Mucosa of stomach (tissue), 1 donor: ENCODE results near the gene CCNG2.

Source experiments
- H3K27me3 ChIP-seq: one replicate; pipeline ENCODE4 v1.7.0; 2013; ENCODE audit warnings: mild to moderate bottlenecking, low read length; ENCODE audit not compliant: control insufficient read depth, insufficient read depth
- H3K36me3 ChIP-seq: one replicate; pipeline ENCODE4 v1.7.0; 2013; ENCODE audit warnings: low read length; ENCODE audit not compliant: control insufficient read depth, insufficient read depth
- H3K4me1 ChIP-seq: one replicate; pipeline ENCODE4 v1.7.0; 2013; ENCODE audit warnings: mild to moderate bottlenecking, low read length; ENCODE audit not compliant: control insufficient read depth, insufficient read depth
- H3K4me3 ChIP-seq: one replicate; pipeline ENCODE4 v1.7.0; 2013; ENCODE audit warnings: low read length
- H3K9ac ChIP-seq: one replicate; pipeline ENCODE4 v1.7.0; 2013; ENCODE audit warnings: mild to moderate bottlenecking, low read length, moderate library complexity
- H3K9me3 ChIP-seq: one replicate; pipeline ENCODE4 v1.7.0; 2013; ENCODE audit warnings: mild to moderate bottlenecking, low read length, moderate library complexity; ENCODE audit not compliant: control insufficient read depth
- donor health status: Pancreatic carcinoma.

Gene CCNG2

GRCh38 chr4:77156912-77157858, at the start of gene CCNG2:
CCNG2 (plus strand) TSS chr4:77157207; CDS start chr4:77158533, 1,326 bp downstream.
- peaks cover 16% of the 10 kb centered on the region for H3K4me1 ChIP-seq
- no peaks in the 10 kb centered on the region for H3K27me3 ChIP-seq
- peak within 1 kb of the TSS; percentile 93 for H3K9ac ChIP-seq
- peak within 1 kb of the TSS; percentile 93 for H3K4me3 ChIP-seq
- H3K9me3 ChIP-seq = no peaks in the 10 kb centered on the region
- no peaks in the 10 kb centered on the region for H3K36me3 ChIP-seq

GRCh38 chr4:77110730-77111129, 46.3 kb upstream of the CCNG2 start:
- no peaks in the 10 kb centered on the region for H3K27me3 ChIP-seq
- H3K4me1 ChIP-seq = no peaks in the 10 kb centered on the region
- H3K9me3 ChIP-seq = no peaks in the 10 kb centered on the region
- no peak overlapping the region for H3K9ac ChIP-seq
- H3K4me3 ChIP-seq = no peak overlapping the region
- H3K36me3 ChIP-seq = no peaks in the 10 kb centered on the region

GRCh38 chr4:77113069-77113468, 43.9 kb upstream of the CCNG2 start:
- Histone ChIP-seq H3K36me3 (no peaks in the 10 kb centered on the region), H3K9ac (no peak overlapping the region), H3K27me3 (no peaks in the 10 kb centered on the region), H3K9me3 (no peaks in the 10 kb centered on the region), H3K4me1 (no peaks in the 10 kb centered on the region), H3K4me3 (no peak overlapping the region)

GRCh38 chr4:77117721-77118120, 39.3 kb upstream of the CCNG2 start:
- Histone ChIP-seq H3K4me3 (no peak overlapping the region), H3K4me1 (no peaks in the 10 kb centered on the region), H3K9ac (no peak overlapping the region), H3K9me3 (no peaks in the 10 kb centered on the region), H3K27me3 (no peaks in the 10 kb centered on the region), H3K36me3 (no peaks in the 10 kb centered on the region)

GRCh38 chr4:77120886-77121508, 36.0 kb upstream of the CCNG2 start:
- Histone ChIP-seq H3K27me3 (no peaks in the 10 kb centered on the region), H3K4me3 (no peak overlapping the region), H3K9me3 (no peaks in the 10 kb centered on the region), H3K9ac (no peak overlapping the region), H3K36me3 (no peaks in the 10 kb centered on the region), H3K4me1 (no peaks in the 10 kb centered on the region)

GRCh38 chr4:77121736-77122240, 35.2 kb upstream of the CCNG2 start:
- no peaks in the 10 kb centered on the region for H3K9me3 ChIP-seq
- H3K4me1 ChIP-seq = no peaks in the 10 kb centered on the region
- H3K36me3 ChIP-seq = no peaks in the 10 kb centered on the region
- H3K27me3 ChIP-seq = no peaks in the 10 kb centered on the region
- no peak overlapping the region for H3K4me3 ChIP-seq
- no peak overlapping the region for H3K9ac ChIP-seq

- H3K36me3 ChIP-seq = no peaks in the 10 kb centered on the region
- no peak overlapping the region for H3K4me3 ChIP-seq
- H3K27me3 ChIP-seq = no peaks in the 10 kb centered on the region
- no peak overlapping the region for H3K9ac ChIP-seq
- H3K9me3 ChIP-seq = no peaks in the 10 kb centered on the region
- no peaks in the 10 kb centered on the region for H3K4me1 ChIP-seq
Observed at GRCh38 chr4:77122656-77123055, 34.4 kb upstream of the CCNG2 start.

GRCh38 chr4:77123411-77123810, 33.6 kb upstream of the CCNG2 start:
- Histone ChIP-seq H3K36me3 (no peaks in the 10 kb centered on the region), H3K9ac (no peak overlapping the region), H3K4me1 (no peaks in the 10 kb centered on the region), H3K9me3 (no peaks in the 10 kb centered on the region), H3K27me3 (no peaks in the 10 kb centered on the region), H3K4me3 (no peak overlapping the region)

GRCh38 chr4:77124576-77124975, 32.4 kb upstream of the CCNG2 start:
- H3K36me3 ChIP-seq = no peaks in the 10 kb centered on the region
- no peaks in the 10 kb centered on the region for H3K27me3 ChIP-seq

GRCh38 chr4:77125961-77126360, 31.0 kb upstream of the CCNG2 start:
- Histone ChIP-seq H3K9me3 (no peaks in the 10 kb centered on the region), H3K27me3 (no peaks in the 10 kb centered on the region), H3K9ac (no peak overlapping the region), H3K4me1 (no peaks in the 10 kb centered on the region), H3K4me3 (no peak overlapping the region), H3K36me3 (no peaks in the 10 kb centered on the region)

More at GRCh38 chr4:77124576-77124975, 32.4 kb upstream of the CCNG2 start:
- no peaks in the 10 kb centered on the region for H3K9me3 ChIP-seq
- no peak overlapping the region for H3K9ac ChIP-seq
- H3K4me3 ChIP-seq = no peak overlapping the region
- H3K4me1 ChIP-seq = no peaks in the 10 kb centered on the region

- H3K9me3 ChIP-seq = no peaks in the 10 kb centered on the region
- no peaks in the 10 kb centered on the region for H3K36me3 ChIP-seq
- no peaks in the 10 kb centered on the region for H3K4me1 ChIP-seq
- no peak overlapping the region for H3K9ac ChIP-seq
- no peaks in the 10 kb centered on the region for H3K27me3 ChIP-seq
- H3K4me3 ChIP-seq = no peak overlapping the region
Observed at GRCh38 chr4:77126809-77127208, 30.2 kb upstream of the CCNG2 start.

- Histone ChIP-seq H3K9ac (no peak overlapping the region), H3K36me3 (no peaks in the 10 kb centered on the region), H3K9me3 (no peaks in the 10 kb centered on the region), H3K4me1 (no peaks in the 10 kb centered on the region), H3K27me3 (no peaks in the 10 kb centered on the region), H3K4me3 (no peak overlapping the region)
Observed at GRCh38 chr4:77127215-77127614, 29.8 kb upstream of the CCNG2 start.
